Breast epithelium (tissue), 3 donors: ENCODE data around the gene BARX2.

Experiments used
- POLR2AphosphoS5 ChIP-seq, 3 donors: sonication (generic); formaldehyde crosslinking; IDR thresholded peaks; one replicate each; pipeline ENCODE4 v1.6.1; 2017; ENCODE audit warnings: antibody characterized with exemption in 3 of 3
- TF ChIP-seq, protein P1 (sequence below), 3 donors: fragments of 450-650 bp; IDR thresholded peaks; one replicate each; pipeline ENCODE4 v1.5.1; 2016 to 2017; ENCODE audit warnings: antibody characterized with exemption in 3 of 3, mild to moderate bottlenecking in 3 of 3, moderate library complexity in 3 of 3

GRCh38 chr11:129484068-129484467 lies 108.4 kb downstream of the BARX2 start:
- no peak for TF ChIP-seq POLR2AphosphoS5 (IDR thresholded peaks at IDR 0.05)
- TF ChIP-seq, protein P1, sequence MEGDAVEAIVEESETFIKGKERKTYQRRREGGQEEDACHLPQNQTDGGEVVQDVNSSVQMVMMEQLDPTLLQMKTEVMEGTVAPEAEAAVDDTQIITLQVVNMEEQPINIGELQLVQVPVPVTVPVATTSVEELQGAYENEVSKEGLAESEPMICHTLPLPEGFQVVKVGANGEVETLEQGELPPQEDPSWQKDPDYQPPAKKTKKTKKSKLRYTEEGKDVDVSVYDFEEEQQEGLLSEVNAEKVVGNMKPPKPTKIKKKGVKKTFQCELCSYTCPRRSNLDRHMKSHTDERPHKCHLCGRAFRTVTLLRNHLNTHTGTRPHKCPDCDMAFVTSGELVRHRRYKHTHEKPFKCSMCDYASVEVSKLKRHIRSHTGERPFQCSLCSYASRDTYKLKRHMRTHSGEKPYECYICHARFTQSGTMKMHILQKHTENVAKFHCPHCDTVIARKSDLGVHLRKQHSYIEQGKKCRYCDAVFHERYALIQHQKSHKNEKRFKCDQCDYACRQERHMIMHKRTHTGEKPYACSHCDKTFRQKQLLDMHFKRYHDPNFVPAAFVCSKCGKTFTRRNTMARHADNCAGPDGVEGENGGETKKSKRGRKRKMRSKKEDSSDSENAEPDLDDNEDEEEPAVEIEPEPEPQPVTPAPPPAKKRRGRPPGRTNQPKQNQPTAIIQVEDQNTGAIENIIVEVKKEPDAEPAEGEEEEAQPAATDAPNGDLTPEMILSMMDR (IDR thresholded peaks at IDR 0.05), result no peak
